LNCAP (cell line): ENCODE measurements around the gene THOC1.

Experiments
- CTCF ChIP-seq: fragments of 450-650 bp; IDR thresholded peaks from 2 replicates; pipeline ENCODE4 v1.5.1; 2017; ENCODE audit warnings: mild to moderate bottlenecking

Gene THOC1

GRCh38 chr18:272650-273049 is 4.8 kb upstream of the THOC1 start:
- no peak for TF ChIP-seq CTCF

GRCh38 chr18:269480-270095 is 1.7 kb upstream of the THOC1 start:
- no peak for TF ChIP-seq CTCF

GRCh38 chr18:267380-267687 is 513 bp downstream of the THOC1 start:
- no peak for TF ChIP-seq CTCF

- TF ChIP-seq CTCF: no peak
Measured at GRCh38 chr18:261398-262073, 6.3 kb downstream of the THOC1 start.

- no peak for TF ChIP-seq CTCF
Measured at GRCh38 chr18:260547-260946, 7.3 kb downstream of the THOC1 start.

- TF ChIP-seq CTCF: no peak
Measured at GRCh38 chr18:255171-255570, 12.7 kb downstream of the THOC1 start.

GRCh38 chr18:253121-253520 is 14.7 kb downstream of the THOC1 start:
- TF ChIP-seq CTCF: no peak

GRCh38 chr18:251572-251971 is 16.3 kb downstream of the THOC1 start:
- no peak for TF ChIP-seq CTCF
